ENCODE results near the gene SEL1L3.

- TF ChIP-seq, protein P1, sequence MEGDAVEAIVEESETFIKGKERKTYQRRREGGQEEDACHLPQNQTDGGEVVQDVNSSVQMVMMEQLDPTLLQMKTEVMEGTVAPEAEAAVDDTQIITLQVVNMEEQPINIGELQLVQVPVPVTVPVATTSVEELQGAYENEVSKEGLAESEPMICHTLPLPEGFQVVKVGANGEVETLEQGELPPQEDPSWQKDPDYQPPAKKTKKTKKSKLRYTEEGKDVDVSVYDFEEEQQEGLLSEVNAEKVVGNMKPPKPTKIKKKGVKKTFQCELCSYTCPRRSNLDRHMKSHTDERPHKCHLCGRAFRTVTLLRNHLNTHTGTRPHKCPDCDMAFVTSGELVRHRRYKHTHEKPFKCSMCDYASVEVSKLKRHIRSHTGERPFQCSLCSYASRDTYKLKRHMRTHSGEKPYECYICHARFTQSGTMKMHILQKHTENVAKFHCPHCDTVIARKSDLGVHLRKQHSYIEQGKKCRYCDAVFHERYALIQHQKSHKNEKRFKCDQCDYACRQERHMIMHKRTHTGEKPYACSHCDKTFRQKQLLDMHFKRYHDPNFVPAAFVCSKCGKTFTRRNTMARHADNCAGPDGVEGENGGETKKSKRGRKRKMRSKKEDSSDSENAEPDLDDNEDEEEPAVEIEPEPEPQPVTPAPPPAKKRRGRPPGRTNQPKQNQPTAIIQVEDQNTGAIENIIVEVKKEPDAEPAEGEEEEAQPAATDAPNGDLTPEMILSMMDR (IDR thresholded peaks at IDR 0.05), result no peak
- no peak for TF ChIP-seq POLR2A (IDR thresholded peaks at IDR 0.05)
Observed at GRCh38 chr4:25823632-25824031, 39.2 kb downstream of the SEL1L3 start.
